SK-N-SH (cell line): Measurements from ENCODE around the gene GPR173. TPM values are rescaled to one million over a fixed set of nuclear protein-coding genes. Genes with fewer than 3 reads are reported as not detected.

Source experiments
- CTCF ChIA-PET: fragments of 300-600, 350-600 bp; formaldehyde crosslinking; extraction: SDS; loops from one replicate; lab custom pipeline; 2021; lab: Yijun Ruan, JAX
- POLR2A ChIA-PET: fragments of 350-600 bp; sonication (Branson Sonifier 250); formaldehyde crosslinking; extraction: SDS; loops from one replicate; lab custom pipeline; 2020; ENCODE audit warnings: antibody characterized with exemption, inconsistent platforms; lab: Yijun Ruan, JAX
- DNase-seq: peaks from one replicate; pipeline ENCODE4 v3.0.0; 2012
- H2AFZ ChIP-seq: fragments of 200-600 bp; sonication (generic); 2 replicates; pipeline ENCODE4 v1.8.1; 2016; ENCODE audit warnings: antibody characterized with exemption, mild to moderate bottlenecking, low read depth
- H3F3A ChIP-seq: fragments of 200-600 bp; sonication (generic); replicated peaks from 2 replicates; pipeline ENCODE3; 2016; ENCODE audit warnings: antibody characterized with exemption, mild to moderate bottlenecking; ENCODE audit not compliant: insufficient read depth
- H3K27ac ChIP-seq, 2 experiments: fragments of 200-500 bp in 1 of 2; fragments of 200-600 bp in 1 of 2; sonication (Bioruptor generic) in 1 of 2; sonication (generic), shearing (Covaris generic) in 1 of 2; 2 replicates each; pipeline versions ENCODE4 v1.5.1 to v1.6.1; 2014 to 2016; ENCODE audit warnings: low read depth in 2 of 2, inconsistent platforms in 1 of 2, low read length in 1 of 2, mild to moderate bottlenecking in 1 of 2, mixed read lengths in 1 of 2
- H3K27me3 ChIP-seq: fragments of 200-600 bp; sonication (generic), shearing (Covaris generic); 2 replicates; pipeline ENCODE4 v1.6.1; 2016; ENCODE audit warnings: mixed run types; ENCODE audit not compliant: insufficient read depth
- H3K36me3 ChIP-seq, 2 experiments: fragments of 200-500 bp in 1 of 2; fragments of 200-600 bp in 1 of 2; sonication (Bioruptor generic) in 1 of 2; sonication (generic) in 1 of 2; replicated peaks in 1 of 2; 2 replicates each; pipeline versions ENCODE3 to v1.5.1; 2014 to 2016; ENCODE audit warnings: low read length in 1 of 2, mild to moderate bottlenecking in 1 of 2; ENCODE audit not compliant: insufficient read depth in 2 of 2, control insufficient read depth in 1 of 2
- H3K4me1 ChIP-seq, 2 experiments: fragments of 200-500 bp in 1 of 2; fragments of 200-600 bp in 1 of 2; sonication (Bioruptor generic) in 1 of 2; sonication (generic), shearing (Covaris generic) in 1 of 2; 2 replicates each; pipeline versions ENCODE4 v1.5.1 to v1.6.1; 2014 to 2016; ENCODE audit warnings: low read depth in 1 of 2, low read length in 1 of 2, mixed run types in 1 of 2; ENCODE audit not compliant: insufficient read depth in 2 of 2, control insufficient read depth in 1 of 2
- H3K4me2 ChIP-seq: fragments of 200-600 bp; sonication (generic), shearing (Covaris generic); 2 replicates; pipeline ENCODE4 v1.6.1; 2017; ENCODE audit warnings: mixed run types
- H3K4me3 ChIP-seq, 2 experiments: fragments of 200-500 bp in 1 of 2; fragments of 200-600 bp in 1 of 2; sonication (Bioruptor generic) in 1 of 2; sonication (generic), shearing (Covaris generic) in 1 of 2; 2 replicates each; pipeline versions ENCODE4 v1.5.1 to v1.8.1; 2014 to 2016; ENCODE audit warnings: low read depth in 2 of 2, inconsistent platforms in 1 of 2, low read length in 1 of 2, mild to moderate bottlenecking in 1 of 2, mixed read lengths in 1 of 2, moderate library complexity in 1 of 2
- H3K79me2 ChIP-seq: fragments of 200-600 bp; sonication (generic); 2 replicates; pipeline ENCODE4 v1.8.1; 2017; ENCODE audit warnings: mild to moderate bottlenecking; ENCODE audit not compliant: insufficient read depth
- H3K9ac ChIP-seq: fragments of 200-600 bp; sonication (generic); 2 replicates; pipeline ENCODE4 v1.6.1; 2017; ENCODE audit warnings: mixed run types
- H3K9me2 ChIP-seq: fragments of 200-600 bp; sonication (generic); 2 replicates; pipeline ENCODE4 v1.6.1; 2017; ENCODE audit warnings: mixed run types
- H3K9me3 ChIP-seq: fragments of 200-600 bp; sonication (generic); 2 replicates; pipeline ENCODE4 v1.6.1; 2017; ENCODE audit warnings: mixed run types, mild to moderate bottlenecking, moderate library complexity
- H4K20me1 ChIP-seq: fragments of 200-600 bp; sonication (generic); 2 replicates; pipeline ENCODE4 v1.6.1; 2017; ENCODE audit warnings: mild to moderate bottlenecking, mixed run types; ENCODE audit not compliant: insufficient read depth
- EZH2phosphoT487 ChIP-seq: fragments of 200-600 bp; sonication (generic); IDR thresholded peaks from 2 replicates; pipeline ENCODE4 v1.6.1; 2017; ENCODE audit warnings: low read depth, mixed run types, mild to moderate bottlenecking, antibody characterized with exemption, moderate library complexity, borderline replicate concordance
- FOSL2 ChIP-seq: IDR thresholded peaks from 2 replicates; pipeline ENCODE4 v1.4.0; 2012; ENCODE audit warnings: low read depth, mild to moderate bottlenecking, moderate library complexity, borderline replicate concordance
- FOXM1 ChIP-seq: IDR thresholded peaks from 2 replicates; pipeline ENCODE4 v1.4.0; 2012; ENCODE audit warnings: low read depth, mild to moderate bottlenecking
- GATA2 ChIP-seq: sonication (generic); formaldehyde crosslinking; IDR thresholded peaks from 2 replicates; pipeline ENCODE4 v1.5.0; 2020; ENCODE audit warnings: mild to moderate bottlenecking, missing genetic modification reagents
- IRF3 ChIP-seq: fragments of 150-350 bp; IDR thresholded peaks from 2 replicates; pipeline ENCODE4 v1.6.1; 2016; ENCODE audit warnings: mild to moderate bottlenecking, low read depth, low read length
- JUND ChIP-seq: IDR thresholded peaks from 2 replicates; pipeline ENCODE4 v1.4.0; 2012
- MEF2A ChIP-seq: IDR thresholded peaks from 2 replicates; pipeline ENCODE4 v1.4.0; 2012; ENCODE audit warnings: low read depth, borderline replicate concordance
- MXI1 ChIP-seq: IDR thresholded peaks from 2 replicates; pipeline ENCODE4 v1.6.1; 2012; ENCODE audit warnings: mild to moderate bottlenecking, low read depth, low read length, improper control_type of control experiment
- NFIC ChIP-seq: IDR thresholded peaks from 2 replicates; pipeline ENCODE4 v1.4.0; 2012; ENCODE audit warnings: borderline replicate concordance
- POLR2AphosphoS5 ChIP-seq: IDR thresholded peaks from 2 replicates; pipeline ENCODE4 v1.6.1; 2012; ENCODE audit warnings: low read depth, low read length
- RCOR1 ChIP-seq: fragments of 150-350 bp; IDR thresholded peaks from 2 replicates; pipeline ENCODE4 v1.6.1; 2017; ENCODE audit warnings: antibody characterized with exemption, low read length
- REST ChIP-seq: IDR thresholded peaks from 2 replicates; pipeline ENCODE4 v1.6.1; 2012; ENCODE audit warnings: mild to moderate bottlenecking, low read depth, low read length, moderate library complexity
- RXRA ChIP-seq: IDR thresholded peaks from 2 replicates; pipeline ENCODE4 v1.4.0; 2012; ENCODE audit warnings: low read depth, mild to moderate bottlenecking, borderline replicate concordance
- TAF1 ChIP-seq: IDR thresholded peaks from 2 replicates; pipeline ENCODE4 v1.6.1; 2012; ENCODE audit warnings: low read depth, mild to moderate bottlenecking, low read length, moderate library complexity, borderline replicate concordance
- TCF12 ChIP-seq: IDR thresholded peaks from 2 replicates; pipeline ENCODE4 v1.4.0; 2012
- TEAD4 ChIP-seq: IDR thresholded peaks from 2 replicates; pipeline ENCODE4 v1.4.0; 2012; ENCODE audit warnings: mild to moderate bottlenecking, borderline replicate concordance; ENCODE audit not compliant: insufficient read depth
- YY1 ChIP-seq: IDR thresholded peaks from 2 replicates; pipeline ENCODE4 v1.4.0; 2012; ENCODE audit warnings: low read depth, mild to moderate bottlenecking
- WGBS: methylation state at CpG from one replicate; pipeline ENCODE4 v1.1.6; 2017; ENCODE audit warnings: low lambda C conversion rate; 5-methylcytosine and 5-hydroxymethylcytosine counted together
- polyA plus RNA-seq, 3 experiments: library from polyadenylated mRNA; depleted of rRNA; stranded (reverse); fragments of >200 nt; gene quantifications; 2 replicates each; pipeline ENCODE4 v1.2.3, GENCODE V29; 2012
- TF ChIP-seq, protein P1 (sequence below): IDR thresholded peaks from 2 replicates; pipeline ENCODE4 v1.4.0; 2012; ENCODE audit warnings: low read depth, borderline replicate concordance
- TF ChIP-seq, protein P2 (sequence below): IDR thresholded peaks from 2 replicates; pipeline ENCODE4 v1.4.0; 2012; ENCODE audit warnings: low read depth

The GPR173 gene
- polyA plus RNA-seq, 1 of the 3 experiments (the other 2 are of a cell fraction): 5.8 TPM

DNA sequence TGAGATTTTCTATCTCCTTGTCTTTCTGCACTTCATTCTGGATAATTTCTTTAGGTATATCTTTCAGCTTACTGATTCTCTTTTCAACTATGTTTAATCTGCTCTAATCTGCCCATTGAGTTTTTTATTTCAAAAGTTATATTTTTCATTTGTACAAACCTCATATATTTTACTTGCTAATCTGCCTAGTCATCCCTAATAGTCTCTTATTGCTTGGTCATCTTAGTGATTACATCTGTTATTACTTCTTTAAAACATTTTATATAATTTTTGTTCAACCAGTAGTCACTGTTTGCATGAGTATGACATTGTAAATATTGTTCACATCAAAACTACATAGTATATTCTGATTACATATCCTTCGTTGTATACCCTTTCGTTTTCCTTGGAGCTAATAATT lies 77.8 kb downstream of the GPR173 start:
- Histone ChIP-seq H4K20me1 (no peaks in the 10 kb centered on the region), H3K9me3 (no peaks in the 10 kb centered on the region; the same call in 1 of the 2 replicates), H3K36me3 (no peaks in the 10 kb centered on the region), H3K9ac (no peak overlapping the region), H3K4me1 (no peaks in the 10 kb centered on the region; a peak in 1 of 4 replicates), H3F3A (no peaks in the 10 kb centered on the region), H3K4me2 (no peak overlapping the region), H3K27me3 (no peaks in the 10 kb centered on the region; the same call in 1 of the 2 replicates), H3K79me2 (no peaks in the 10 kb centered on the region), H3K4me3 (no peak overlapping the region), H3K9me2 (no peaks in the 10 kb centered on the region), H3K27ac (no peak overlapping the region), H2AFZ (no peak overlapping the region)
- WGBS: 53% methylated on average over 2 of the region's 2 CpGs
- ChIA-PET CTCF (no interaction called here), POLR2A (no interaction called here)
- no peak for DNase-seq
- no peak for TF ChIP-seq MXI1
- no peak for TF ChIP-seq RXRA
- no peak for TF ChIP-seq TAF1
- no peak for TF ChIP-seq GATA2 (CRISPR knock-in tag)
- TF ChIP-seq NFIC: no peak
- TF ChIP-seq YY1: no peak
- TF ChIP-seq RCOR1: no peak

DNA sequence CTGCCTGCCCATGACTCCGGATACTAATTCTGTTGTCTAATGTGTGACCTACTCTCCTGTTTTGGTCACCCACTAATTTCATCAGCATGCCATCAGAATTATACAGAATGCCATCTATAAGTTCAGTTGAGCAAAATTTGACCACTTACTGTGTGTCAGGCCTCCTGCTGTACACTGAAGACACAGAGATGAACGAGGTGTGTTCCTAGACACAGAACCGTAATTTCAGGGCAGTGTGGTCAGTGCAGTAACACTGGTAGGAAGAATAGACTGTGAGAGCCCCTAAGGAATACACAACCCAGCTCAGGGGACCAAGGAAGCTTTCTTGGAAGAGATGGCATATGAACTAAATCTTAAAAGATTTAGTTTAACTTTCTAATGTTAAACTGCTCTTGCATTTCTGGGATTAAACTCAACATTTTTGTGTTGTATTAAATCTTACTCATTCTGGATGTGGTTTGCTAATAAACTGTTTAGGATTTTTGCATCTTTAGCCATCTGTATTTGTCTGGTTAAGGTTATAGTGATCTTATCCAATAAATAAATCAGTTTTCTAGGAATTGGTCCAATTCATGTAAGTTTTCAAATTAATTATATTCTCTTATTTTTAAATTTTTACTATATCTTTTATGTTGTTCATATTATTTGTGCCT lies 79.6 kb downstream of the GPR173 start:
- Histone ChIP-seq H3K9ac (no peak overlapping the region), H3K79me2 (no peaks in the 10 kb centered on the region), H3K4me2 (no peak overlapping the region; the same call in 1 of the 2 replicates), H2AFZ (no peak overlapping the region), H3K4me3 (no peak overlapping the region), H3K4me1 (no peaks in the 10 kb centered on the region; a peak in 1 of 4 replicates), H3F3A (no peaks in the 10 kb centered on the region), H3K27me3 (no peaks in the 10 kb centered on the region; the same call in 1 of the 2 replicates), H3K9me3 (no peaks in the 10 kb centered on the region; the same call in 1 of the 2 replicates), H3K27ac (peak overlapping the region in 1 of 2 experiments; percentile 44; a peak in 1 of 4 replicates), H4K20me1 (no peaks in the 10 kb centered on the region), H3K36me3 (no peaks in the 10 kb centered on the region), H3K9me2 (no peaks in the 10 kb centered on the region)
- CTCF ChIA-PET: no interaction called here
- TF ChIP-seq FOSL2 (no peak; the same call in 1 of the 2 replicates), REST (no peak), TEAD4 (no peak), EZH2phosphoT487 (no peak), MEF2A (no peak), TCF12 (no peak), GATA2 (CRISPR knock-in tag) (no peak), FOXM1 (no peak), TAF1 (no peak), POLR2AphosphoS5 (no peak), IRF3 (no peak), JUND (no peak)
- TF ChIP-seq, protein P1, sequence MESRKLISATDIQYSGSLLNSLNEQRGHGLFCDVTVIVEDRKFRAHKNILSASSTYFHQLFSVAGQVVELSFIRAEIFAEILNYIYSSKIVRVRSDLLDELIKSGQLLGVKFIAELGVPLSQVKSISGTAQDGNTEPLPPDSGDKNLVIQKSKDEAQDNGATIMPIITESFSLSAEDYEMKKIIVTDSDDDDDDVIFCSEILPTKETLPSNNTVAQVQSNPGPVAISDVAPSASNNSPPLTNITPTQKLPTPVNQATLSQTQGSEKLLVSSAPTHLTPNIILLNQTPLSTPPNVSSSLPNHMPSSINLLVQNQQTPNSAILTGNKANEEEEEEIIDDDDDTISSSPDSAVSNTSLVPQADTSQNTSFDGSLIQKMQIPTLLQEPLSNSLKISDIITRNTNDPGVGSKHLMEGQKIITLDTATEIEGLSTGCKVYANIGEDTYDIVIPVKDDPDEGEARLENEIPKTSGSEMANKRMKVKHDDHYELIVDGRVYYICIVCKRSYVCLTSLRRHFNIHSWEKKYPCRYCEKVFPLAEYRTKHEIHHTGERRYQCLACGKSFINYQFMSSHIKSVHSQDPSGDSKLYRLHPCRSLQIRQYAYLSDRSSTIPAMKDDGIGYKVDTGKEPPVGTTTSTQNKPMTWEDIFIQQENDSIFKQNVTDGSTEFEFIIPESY: no peak
- TF ChIP-seq, protein P2, sequence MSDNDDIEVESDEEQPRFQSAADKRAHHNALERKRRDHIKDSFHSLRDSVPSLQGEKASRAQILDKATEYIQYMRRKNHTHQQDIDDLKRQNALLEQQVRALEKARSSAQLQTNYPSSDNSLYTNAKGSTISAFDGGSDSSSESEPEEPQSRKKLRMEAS: no peak
- WGBS: 39% methylated on average over 3 of the region's 3 CpGs
- no peak for DNase-seq
- POLR2A ChIA-PET: no interaction called here
